ENCODE data around the gene EFNA1.
"Not testable (repeated sequence)": the region's sequence is repeated elsewhere in the genome, so short reads cannot be mapped to it uniquely, and the experiment has no call there.

Gene EFNA1

DNA sequence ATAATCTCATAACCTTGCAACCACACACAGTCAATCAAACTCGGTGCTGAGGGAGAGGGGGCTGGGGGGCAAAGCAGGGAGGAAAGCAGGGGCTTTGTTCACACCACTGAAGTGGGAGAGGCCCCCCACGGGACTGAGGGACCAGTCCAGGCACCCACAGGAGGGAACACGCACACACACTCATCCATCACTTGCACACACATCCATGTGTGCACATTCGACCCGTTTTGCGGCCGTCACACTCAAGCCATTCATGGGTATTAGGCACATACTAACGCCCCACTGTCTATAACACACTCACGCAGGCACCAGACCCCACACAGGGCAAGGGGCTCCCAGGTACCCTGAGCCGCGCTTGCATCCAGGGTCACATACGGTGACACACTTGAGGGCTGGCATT, 35.0 kb upstream of the EFNA1 start:
- DNase-seq (ENCODE audit: low read depth, low spot score), result no peak

DNA sequence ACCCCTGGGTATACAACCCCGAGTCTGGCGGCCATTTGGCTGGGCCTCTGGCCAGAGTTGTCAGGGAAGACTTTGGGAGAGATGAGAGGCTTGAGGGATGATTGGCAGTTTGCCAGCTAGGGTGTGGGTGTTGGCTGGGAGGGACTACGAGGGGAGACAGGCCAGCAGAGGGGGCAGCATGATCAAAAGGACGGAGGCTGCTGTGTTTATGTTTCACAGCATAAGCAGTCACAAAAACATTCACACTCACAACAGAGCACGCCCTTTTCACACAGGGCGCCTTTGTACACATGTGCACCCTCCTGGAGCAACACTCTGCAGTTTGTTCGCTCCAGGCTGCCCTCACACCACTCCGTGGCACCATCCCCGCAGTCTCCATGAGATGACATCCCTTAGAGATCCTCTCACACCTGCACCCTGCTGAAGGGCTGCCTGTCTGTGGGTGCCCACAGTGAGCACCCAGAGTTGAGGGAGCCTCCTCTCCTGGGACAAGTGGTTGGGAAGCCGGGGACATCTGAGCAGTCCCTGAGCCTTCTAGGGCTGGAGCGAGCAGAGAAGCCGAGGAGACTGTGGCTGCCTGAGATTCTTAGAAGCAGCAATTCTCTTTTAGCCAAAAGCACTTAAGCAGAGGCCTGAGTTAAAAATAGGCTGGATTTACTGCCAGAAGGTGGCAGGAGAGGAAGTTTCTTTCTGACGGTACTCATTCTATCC, 33.6 kb upstream of the EFNA1 start:
- no peak for DNase-seq (ENCODE audit: low read depth, low spot score)

DNA sequence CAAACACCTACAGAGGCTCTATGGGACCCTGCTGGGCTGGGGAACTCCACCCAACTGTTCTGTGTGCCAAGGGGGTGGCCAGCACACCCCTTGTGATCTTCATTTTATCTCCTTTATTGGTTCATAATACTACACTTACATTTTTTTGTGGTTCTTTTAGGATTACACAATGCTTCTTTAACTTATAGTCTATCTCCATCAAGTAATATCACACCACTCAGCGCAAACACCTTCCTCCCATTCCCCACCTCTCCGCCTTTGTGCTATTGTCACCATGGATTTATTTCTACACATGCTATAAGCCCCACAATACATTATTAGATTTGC, 33.1 kb upstream of the EFNA1 start:
- no peak for DNase-seq (ENCODE audit: low read depth, low spot score)

DNA sequence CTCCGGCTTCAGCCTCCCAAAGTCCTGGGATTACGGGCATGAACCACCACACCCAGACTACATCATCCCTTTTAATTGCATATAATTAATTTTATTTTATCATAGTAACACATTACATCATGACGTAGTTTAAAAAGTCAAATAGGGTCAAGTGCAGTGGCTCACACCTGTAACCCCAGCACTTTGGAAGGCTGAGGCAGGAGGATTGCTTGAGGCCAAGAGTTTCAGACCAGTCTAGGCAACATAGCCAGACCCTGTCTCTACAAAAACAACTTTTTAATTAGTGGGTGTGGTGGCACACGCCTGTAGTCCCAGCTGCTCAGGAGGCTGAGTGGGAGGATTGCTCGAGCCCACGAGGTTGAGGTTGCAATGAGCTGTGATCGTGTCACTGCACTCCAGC, 28.3 kb upstream of the EFNA1 start:
- DNase-seq (ENCODE audit: low read depth, low spot score), result no peak

DNA sequence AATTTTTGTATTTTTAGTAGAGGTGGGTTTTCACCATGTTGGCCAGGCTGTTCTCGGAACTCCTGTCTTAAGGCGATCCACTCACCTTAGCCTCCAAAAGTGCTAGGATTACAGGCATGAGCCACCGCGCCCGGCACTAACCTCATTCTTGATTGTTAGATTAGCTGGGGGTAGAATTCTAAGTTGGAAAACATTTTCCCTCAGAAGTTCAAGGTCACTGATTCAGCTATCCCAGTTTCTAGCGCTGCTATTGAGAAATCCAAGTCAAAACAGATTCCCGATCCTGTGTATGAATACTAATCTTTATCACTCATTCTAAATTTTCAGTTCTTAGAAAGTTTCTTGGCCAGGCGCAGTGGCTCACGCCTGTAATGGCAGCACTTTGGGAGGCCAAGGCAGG, 24.4 kb upstream of the EFNA1 start:
- no peak for DNase-seq (ENCODE audit: low read depth, low spot score)

DNA sequence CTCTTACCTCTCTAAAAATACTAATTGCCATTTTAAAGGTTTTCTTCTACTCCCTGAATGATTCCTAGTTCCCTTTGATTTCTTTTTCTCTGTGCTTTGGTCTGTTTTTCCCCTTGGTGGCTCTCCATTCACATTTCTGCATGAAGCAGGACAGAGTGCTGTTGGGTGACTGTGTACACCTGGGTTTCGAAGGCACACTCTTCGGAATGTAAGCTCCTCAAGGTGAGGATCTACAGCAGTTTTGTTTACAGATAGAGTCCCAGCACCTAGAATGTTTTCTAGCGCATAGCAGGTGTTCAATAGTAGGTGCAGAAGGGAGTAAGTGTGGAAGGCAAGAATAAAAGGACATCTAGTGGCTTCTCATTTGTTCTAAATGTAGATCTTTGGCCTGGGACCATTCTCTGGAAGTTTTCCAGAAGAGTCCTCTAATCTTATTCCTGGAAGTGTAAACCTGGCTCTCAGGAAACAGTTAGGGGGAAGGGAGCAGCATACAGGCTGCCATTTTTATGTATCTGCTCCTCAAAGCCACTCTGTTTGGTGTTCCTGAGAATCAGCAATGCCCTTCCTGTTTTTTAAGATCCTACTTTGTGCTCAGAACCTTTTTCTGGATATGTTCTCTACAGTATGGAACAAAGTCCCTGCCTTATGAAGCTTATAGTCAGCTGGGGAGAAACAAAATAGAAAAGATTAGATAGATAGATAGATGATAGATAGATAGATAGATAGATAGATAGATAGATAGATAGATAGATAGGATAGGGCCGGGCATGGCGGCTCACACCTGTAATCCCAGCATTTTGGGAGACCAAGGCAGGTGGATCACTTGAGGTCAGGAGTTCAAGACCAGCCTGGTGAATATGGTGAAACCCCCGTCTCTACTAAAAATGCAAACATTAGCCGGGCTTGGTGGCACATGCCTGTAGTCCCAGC, 22.8 kb upstream of the EFNA1 start:
- DNase-seq (ENCODE audit: low read depth, low spot score), result no peak

DNA sequence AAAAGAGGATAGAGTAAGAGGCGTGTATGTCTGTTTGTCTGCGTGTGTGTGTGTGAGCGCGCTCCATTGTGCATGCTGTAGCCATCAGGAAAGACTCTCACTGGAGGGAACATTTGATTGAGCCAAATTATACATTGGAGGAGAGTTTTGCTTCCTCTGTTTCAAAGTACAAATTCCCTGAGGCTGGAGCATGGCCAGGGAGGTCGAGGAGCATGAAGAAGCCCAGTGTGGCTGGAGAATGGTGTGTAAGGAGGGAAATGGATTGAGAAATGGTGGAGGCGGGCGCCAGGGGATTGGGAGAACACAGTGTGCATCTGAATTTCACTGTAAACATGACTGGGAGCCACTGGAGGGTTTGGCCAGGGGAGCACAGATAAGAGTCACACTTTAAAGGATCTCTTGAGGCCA, 22.1 kb upstream of the EFNA1 start:
- no peak for DNase-seq (ENCODE audit: low read depth, low spot score)

DNA sequence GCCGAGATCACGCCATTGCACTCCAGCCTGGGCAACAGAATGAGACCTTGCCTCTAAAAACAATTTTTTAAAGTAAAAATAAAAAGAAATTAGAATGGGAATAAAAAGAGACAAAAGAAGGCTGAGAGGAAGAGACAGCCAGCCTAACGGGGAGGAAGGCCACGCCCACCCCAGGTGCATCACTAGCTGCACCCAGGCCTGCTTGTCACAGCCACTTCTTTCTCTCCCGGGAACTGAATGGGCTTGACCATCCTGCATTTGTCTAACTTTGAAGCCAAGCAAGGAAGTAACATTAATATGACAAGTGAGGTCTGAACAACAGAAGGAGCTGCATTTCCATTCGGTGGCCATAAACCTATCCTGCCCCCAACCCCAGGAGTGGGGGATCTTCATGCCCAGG, 20.8 kb upstream of the EFNA1 start:
- DNase-seq (ENCODE audit: low read depth, low spot score), result no peak

DNA sequence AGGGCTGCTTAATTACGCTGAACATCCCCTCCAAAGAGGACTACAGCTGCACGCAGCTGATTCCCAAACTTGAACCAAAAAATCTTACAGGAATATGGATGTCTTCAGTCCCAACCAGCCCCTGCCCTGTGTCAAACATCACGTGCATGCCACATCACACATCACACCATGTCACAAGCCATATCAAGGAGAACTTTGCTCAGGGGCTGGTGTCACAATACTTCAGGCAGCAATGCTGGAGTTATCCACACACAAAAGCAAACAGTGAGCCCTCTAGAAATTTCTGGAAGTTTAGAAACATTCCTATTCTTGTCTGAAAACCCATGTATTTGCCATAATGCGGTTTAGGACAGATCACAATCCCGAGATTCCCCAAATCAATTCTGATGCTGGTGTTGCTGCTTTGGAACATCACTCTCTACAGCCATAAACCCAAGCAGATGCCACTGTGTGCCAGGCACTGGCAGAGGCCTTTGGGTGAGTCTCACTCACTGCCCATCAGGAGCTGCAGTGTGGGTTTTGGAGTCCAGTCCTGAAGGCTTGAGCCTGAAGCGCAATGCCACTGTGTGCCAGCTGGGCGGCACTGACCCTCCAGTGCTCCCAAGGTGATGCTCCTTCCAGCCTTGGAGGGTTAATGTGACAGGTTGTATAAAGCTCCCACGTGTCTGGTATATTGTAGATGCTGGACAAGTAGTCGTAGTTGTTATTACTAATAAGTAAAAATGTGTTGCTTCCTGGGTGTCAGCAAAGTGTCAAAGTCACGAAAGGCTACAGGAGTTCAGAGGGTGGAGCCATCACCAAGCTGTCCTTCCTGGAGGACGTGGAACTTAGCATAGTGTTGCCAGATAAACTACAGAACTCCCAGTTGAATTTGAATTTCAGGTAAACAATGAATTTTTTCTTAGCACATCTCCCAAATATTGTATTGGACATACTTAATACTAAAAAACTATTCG, 20.1 kb upstream of the EFNA1 start:
- DNase-seq (ENCODE audit: low read depth, low spot score), result no peak

DNA sequence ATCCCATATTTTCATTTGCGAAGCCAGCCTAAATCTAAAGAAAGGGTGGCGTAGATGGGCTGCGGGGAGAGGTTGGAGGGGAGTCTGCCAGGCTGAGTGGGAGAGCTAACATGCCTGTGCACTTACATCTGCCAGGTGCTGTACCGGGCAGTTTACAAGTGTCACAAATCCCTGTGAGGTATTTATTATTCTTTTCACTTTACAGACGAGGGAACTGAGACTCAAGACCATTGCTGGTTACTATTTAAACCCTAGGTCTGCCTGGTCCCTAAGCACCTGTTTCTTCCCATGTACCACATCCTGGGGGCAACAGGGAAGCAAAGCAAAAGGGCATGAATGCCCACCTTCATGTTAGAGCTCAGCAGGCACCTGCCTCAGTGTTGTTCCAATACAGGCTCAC, 19.4 kb upstream of the EFNA1 start:
- DNase-seq (ENCODE audit: low read depth, low spot score), result no peak

DNA sequence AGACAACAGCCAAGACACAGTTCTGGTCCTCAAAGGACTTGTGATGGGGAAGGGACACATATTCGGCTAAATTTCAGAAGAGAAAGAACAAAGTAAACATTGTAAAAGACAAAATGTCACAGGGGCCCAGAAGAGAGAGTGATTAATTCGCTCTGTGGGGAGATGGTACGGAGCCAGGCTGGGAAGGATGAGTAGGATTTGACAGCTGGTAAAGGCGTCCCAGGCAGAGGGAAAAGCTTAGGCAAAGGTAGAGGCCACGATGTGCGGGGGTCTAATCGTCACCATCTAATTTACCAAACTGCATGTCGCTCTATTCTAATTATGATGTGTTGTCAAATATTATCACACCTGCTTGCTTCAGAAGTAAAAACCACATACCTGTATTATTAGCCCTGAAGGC, 17.3 kb upstream of the EFNA1 start:
- DNase-seq (ENCODE audit: low read depth, low spot score), result no peak

DNA sequence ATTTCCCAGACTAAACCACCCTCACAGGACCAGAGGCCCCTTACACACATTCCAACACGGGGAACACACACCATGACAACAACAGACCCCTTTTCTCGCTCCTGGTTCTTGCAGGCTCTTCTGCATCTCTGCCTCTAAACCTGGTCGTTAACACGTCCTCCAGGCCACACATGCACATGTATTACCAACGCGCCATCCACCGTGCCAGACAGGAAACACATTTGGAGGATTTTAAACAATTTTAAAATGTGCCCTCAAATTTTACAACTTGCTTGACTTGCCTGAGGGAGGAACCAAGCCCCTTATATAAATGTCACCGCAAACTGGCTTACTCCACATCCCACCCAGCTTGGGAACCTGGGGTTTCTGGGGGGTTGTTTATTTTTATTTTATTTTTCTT, 16.9 kb upstream of the EFNA1 start:
- no peak for DNase-seq (ENCODE audit: low read depth, low spot score)

DNA sequence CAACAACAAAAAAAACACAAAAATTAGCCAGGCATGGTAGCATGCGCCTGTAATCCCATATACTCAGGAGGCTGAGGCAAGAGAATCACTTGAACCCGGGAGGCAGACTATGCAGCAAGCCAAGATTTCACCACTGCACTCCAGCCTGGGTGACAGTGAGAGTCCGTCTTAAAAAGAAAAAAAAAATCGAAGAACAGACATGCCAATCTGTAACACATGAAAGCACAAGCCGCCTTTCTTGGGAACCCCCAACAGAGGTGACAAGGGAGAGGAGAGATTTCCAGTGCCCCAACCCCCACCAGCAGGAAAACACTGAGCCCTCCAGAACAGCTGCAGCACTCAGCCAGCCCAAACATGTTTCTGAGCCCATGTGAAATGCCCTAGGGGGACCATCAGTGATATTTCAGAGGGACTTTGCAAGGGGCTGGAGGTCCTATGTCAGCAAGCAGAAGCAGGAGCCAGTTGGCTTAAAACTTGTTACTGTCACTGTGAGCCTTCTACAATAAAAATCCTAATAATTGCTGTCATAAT, 14.2 kb upstream of the EFNA1 start:
- no peak for DNase-seq (ENCODE audit: low read depth, low spot score)

DNA sequence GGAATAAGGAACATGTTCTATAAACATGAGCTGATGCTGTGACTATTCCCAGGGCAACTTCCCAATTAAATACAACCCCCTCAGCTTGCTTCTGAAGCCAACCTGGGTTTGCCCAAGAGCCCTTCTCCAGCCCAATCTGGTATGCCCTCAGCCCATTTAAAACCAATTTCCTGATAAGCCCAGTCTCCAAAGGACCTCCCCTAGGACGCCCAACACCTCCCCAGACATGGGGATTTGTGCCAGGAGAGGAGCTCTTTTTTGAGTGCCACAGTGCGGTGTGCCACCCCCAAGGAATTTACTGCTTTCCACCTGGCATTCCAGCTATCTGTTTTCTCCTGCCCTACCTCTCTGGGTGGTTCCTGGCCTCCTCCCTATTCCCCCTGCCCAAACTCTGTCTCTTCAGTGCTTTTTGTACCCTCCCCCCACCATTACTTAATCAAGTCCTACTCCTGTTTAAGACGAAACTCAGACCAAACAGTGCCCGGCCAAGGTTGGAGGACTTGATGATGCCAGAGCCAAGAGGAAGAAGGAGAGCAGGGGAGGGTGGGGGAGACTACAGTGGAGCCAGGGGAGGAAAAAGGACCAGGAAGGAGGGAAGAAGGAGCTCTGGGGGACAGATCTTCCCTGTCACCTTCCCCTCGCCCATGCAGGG, 11.4 kb upstream of the EFNA1 start:
- no peak for DNase-seq (ENCODE audit: low read depth, low spot score)

DNA sequence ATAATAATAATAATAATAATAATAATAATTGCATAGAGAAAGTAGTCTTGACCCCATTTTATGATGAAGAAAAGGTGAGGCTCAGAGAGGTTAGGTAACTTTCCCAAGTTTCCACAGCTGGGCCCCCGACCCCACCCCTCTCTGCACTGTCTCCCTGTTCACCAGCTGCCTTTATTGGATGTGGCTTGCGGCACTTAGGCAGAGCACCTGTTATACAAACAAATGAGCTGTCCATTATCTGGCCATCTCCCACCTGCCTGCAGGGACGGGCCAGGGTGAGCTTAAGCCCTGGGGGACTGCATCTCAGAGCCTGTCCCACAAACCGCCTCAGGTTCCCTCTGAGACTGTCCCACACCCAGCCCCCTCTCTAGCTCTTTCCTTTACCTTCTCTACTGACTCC, 10.1 kb upstream of the EFNA1 start:
- no peak for DNase-seq (ENCODE audit: low read depth, low spot score)

DNA sequence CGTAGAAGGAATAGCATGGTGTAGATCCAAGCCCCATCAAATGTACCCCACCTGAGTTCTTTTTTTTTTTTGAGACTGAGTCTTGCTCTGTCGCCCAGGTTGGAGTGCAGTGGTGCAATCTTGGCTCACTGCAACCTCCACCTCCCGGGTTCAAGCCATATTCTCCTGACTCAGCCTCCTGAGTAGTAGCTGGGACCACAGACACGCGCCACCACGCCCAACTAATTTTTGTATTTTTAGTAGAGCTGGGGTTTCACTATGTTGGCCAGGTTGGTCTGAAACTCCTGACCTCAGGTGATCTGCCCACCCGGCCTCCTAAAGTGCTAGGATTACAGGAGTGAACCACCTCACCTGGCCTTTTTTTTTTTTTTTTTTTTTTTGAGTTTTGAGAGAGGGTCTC, 9.6 kb upstream of the EFNA1 start:
- DNase-seq (ENCODE audit: low read depth, low spot score), result not testable (repeated sequence)

DNA sequence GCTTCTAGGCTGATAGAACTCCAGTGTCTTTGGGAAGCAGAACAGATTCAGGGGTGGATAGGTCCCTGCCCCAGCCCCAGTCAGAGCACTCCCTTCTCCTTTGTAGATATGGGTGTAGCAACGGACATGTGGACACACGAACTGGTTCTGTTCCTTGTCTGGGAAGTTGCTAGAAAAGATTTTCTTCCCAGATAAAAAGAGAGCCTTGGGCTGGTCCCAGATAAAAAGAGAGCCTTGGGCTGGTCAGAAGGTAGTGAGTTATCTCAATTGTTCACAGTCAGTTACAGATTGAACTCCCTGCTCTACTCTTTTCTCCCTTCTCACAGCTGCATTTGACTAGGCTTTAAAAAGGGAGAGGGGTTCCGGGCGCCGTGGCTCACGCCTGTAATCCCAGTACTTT, 7.4 kb upstream of the EFNA1 start:
- no peak for DNase-seq (ENCODE audit: low read depth, low spot score)

DNA sequence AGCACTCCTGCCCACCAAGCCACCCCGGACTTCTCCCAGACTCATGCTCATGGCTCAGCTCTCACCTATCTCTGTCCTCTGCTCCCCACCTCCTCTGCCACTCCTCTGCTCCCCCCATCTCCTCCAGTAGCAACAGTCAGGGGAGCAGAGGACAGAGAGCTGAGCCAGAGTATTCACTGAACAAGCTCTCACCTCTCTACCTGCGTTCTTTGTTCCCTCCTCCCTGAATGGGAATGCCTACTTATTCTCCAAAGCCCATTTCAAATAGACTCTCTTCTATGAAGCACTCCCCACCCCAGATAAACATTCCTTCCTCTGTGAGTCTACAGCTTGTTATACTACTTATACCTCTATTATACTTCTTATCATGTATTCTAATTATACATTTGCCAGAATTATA, 6.4 kb upstream of the EFNA1 start:
- DNase-seq (ENCODE audit: low read depth, low spot score), result no peak

DNA sequence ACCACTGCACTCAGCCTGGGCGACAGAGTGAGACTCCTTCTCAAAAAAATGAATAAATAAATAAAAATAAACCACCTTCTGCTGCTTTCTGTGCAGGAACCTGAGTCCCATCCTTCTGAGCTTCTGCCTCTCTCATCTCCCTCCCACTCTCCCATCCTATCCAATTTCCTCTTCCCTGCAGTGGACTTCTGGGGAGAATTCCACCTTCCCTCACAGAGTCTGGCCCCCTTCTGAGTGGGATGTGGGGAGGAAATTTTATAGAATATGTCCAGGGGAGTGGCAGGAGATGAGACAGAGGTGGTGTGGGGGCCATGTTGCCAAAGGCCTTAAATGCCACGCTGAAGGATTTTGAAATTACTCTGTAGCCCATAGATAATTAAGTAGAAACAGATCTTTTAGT, 5.4 kb upstream of the EFNA1 start:
- no peak for DNase-seq (ENCODE audit: low read depth, low spot score)

DNA sequence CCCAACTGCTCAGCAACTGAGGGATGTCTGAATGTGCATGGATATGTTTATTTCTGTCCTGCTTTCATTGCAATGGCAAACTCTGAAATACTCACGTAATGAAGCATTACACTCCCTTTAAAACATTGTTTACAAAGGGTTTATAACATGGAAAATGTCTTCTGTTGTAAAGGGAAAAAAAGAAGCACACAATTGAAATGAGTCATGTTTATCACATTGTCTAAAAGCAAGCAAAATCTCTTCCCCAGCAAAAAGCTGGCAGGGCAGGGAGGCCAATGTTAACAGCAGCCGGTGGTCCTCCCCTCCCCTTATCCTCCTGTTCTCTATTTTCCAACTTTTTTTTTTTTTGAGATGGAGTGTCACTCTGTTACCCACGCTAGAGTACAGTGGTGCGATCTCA, 3.9 kb upstream of the EFNA1 start:
- DNase-seq (ENCODE audit: low read depth, low spot score), result no peak

All from smooth muscle cell of the brain vasculature (primary cell).